SU-DHL-6 (cell line): ENCODE measurements around the gene SLC4A3.

Source experiments
- CTCF ChIP-seq: fragments of 200-600 bp; sonication (generic); IDR thresholded peaks from one replicate; pipeline ENCODE4 v1.5.1; 2017; ENCODE audit warnings: antibody characterized with exemption, mild to moderate bottlenecking, low read length, moderate library complexity; ENCODE audit not compliant: insufficient read depth, poor library complexity, severe bottlenecking
- EZH2phosphoT487 ChIP-seq: fragments of 200-600 bp; sonication (generic), shearing (Covaris generic); conservative IDR thresholded peaks from 2 replicates; pipeline ENCODE4 v1.6.1; 2018; ENCODE audit warnings: mild to moderate bottlenecking, antibody characterized with exemption, low read length, moderate library complexity, mixed read lengths

GRCh38 chr2:219661955-219662395 lies 34.5 kb downstream of the SLC4A3 start:
- TF ChIP-seq CTCF (no peak), EZH2phosphoT487 (no peak)
